Naive B cell (primary cell): ENCODE data around the gene CAPN7. TPM values are rescaled to one million over a fixed set of nuclear protein-coding genes. Genes with fewer than 3 reads are reported as not detected.

ENCODE experiments used
- ATAC-seq, 2 donors: fragments of 150-1000 bp; cut with Tn5 transposase; 2 replicates each; pipeline ENCODE4 v1.10.0; 2021; ENCODE audit warnings: low read depth in 2 of 2, mild to moderate bottlenecking in 2 of 2, moderate library complexity in 2 of 2
- DNase-seq: peaks from one replicate; pipeline ENCODE4 v3.0.0; 2022
- H3K27ac Mint-ChIP-seq, 6 donors: one replicate each; pipeline ENCODE4 v1.8.0; 2020 to 2022; ENCODE audit warnings: mild to moderate bottlenecking in 6 of 6, mixed read lengths in 6 of 6, moderate library complexity in 5 of 6, inconsistent platforms in 2 of 6
- H3K27me3 Mint-ChIP-seq, 3 donors: one replicate each; pipeline ENCODE4 v1.8.0; 2021 to 2022; ENCODE audit warnings: mixed read lengths in 3 of 3, mild to moderate bottlenecking in 1 of 3
- H3K36me3 Mint-ChIP-seq, 2 donors: one replicate each; pipeline ENCODE4 v1.8.0; 2020 to 2022; ENCODE audit warnings: mixed read lengths in 2 of 2, inconsistent platforms in 1 of 2, mild to moderate bottlenecking in 1 of 2
- H3K4me1 Mint-ChIP-seq, 3 donors: one replicate each; pipeline ENCODE4 v1.8.0; 2020 to 2022; ENCODE audit warnings: mixed read lengths in 3 of 3, inconsistent platforms in 1 of 3, mild to moderate bottlenecking in 1 of 3, moderate library complexity in 1 of 3
- H3K4me3 Mint-ChIP-seq, 8 donors: one replicate each; pipeline ENCODE4 v1.8.0; 2020 to 2022; ENCODE audit warnings: mild to moderate bottlenecking in 8 of 8, mixed read lengths in 8 of 8, moderate library complexity in 8 of 8, inconsistent platforms in 2 of 8
- H3K9me3 Mint-ChIP-seq, 7 donors: one replicate each; pipeline ENCODE4 v1.8.0; 2020 to 2022; ENCODE audit warnings: mixed read lengths in 7 of 7, mild to moderate bottlenecking in 5 of 7, inconsistent platforms in 2 of 7, moderate library complexity in 1 of 7
- polyA plus RNA-seq, 6 donors: library from polyadenylated mRNA; unstranded; fragments of 300-500 nt; fragmentation: Illumina TruSeq; gene quantifications; one replicate each; pipeline ENCODE4 v1.2.3, GENCODE V29; 2021; ENCODE audit warnings: low read depth in 6 of 6

CAPN7 gene
- polyA plus RNA-seq, 6 donors from 2014 or later, result 19.0 to 35.7 (median 21.1) TPM

DNA sequence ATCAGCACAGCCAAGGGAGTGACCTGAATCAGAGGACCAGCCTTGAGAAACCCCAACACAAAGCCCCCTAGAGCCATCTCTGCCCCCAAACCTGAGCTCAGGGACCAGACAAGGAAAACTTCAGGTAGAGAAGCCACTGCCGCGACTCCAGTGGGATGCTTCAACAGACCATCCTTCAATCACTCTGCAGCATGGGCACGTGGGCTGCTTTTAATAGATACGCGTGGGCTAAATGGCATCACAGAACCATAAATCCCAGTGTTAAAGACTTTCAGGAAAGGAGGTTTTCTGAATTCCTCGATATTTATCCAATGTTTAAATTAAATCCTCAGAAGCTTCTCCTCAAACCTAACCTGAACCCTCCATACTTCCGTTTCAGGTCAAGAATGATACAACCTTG, 95.7 kb downstream of the CAPN7 start:
- no peak for DNase-seq
- no peak for ATAC-seq
- H3K27me3 Mint-ChIP-seq, result no peaks in the 10 kb centered on the region
- peaks cover 54 to 96% (median 71%) of the 10 kb centered on the region in 3 donors for H3K4me1 Mint-ChIP-seq
- H3K27ac Mint-ChIP-seq, result peak overlapping the region in 3 of 6 donors; percentile 30 to 82 (median 69)
- no peak overlapping the region for H3K4me3 Mint-ChIP-seq
- H3K36me3 Mint-ChIP-seq, result peaks cover 29 to 44% of the 10 kb centered on the region in 2 donors
- peaks cover 0 to 3% (median 0%) of the 10 kb centered on the region in 7 donors for H3K9me3 Mint-ChIP-seq

Other genes starting within 250 kb of the CAPN7 start
- 10 to 100 TPM; 13.8 to 28.5 (median 19.3) TPM for gene MRPS25, start 140.9 kb upstream of the CAPN7 start, polyA plus RNA-seq
- 10 to 100 TPM; 10.5 to 30.5 (median 19.1) TPM for gene RBSN, start 107.1 kb upstream of the CAPN7 start, polyA plus RNA-seq
- 100 to 1,000 TPM in 5 of 6 donors, 10 to 100 TPM in 1; 71.3 to 177 (median 131) TPM for gene SH3BP5, start 126.3 kb downstream of the CAPN7 start, polyA plus RNA-seq
- 10 to 100 TPM; 15.1 to 25.1 (median 17.0) TPM for gene METTL6, start 221.3 kb downstream of the CAPN7 start, polyA plus RNA-seq
- 1 to 10 TPM; 3.8 to 9.4 (median 6.8) TPM for gene EAF1, start 221.4 kb downstream of the CAPN7 start, polyA plus RNA-seq